Caco-2 (cell line): ENCODE results near the gene SPATA17. TPM values are rescaled to one million over a fixed set of nuclear protein-coding genes. Genes with fewer than 3 reads are reported as not detected.

Source experiments
- BruUV-seq: library from RNA; stranded (reverse); fragments of 400-500 nt; replicated peaks from 2 replicates; lab custom pipeline; 2021; lab: Mats Ljungman, UMichigan
- CTCF ChIA-PET: fragments of 300-600 bp; sonication (Branson Sonifier 250); formaldehyde crosslinking; loops from one replicate; lab custom pipeline; 2022; ENCODE audit warnings: antibody characterized with exemption; lab: Charles Lee
- POLR2A ChIA-PET: fragments of 300-600 bp; sonication (Branson Sonifier 250); formaldehyde crosslinking; loops from one replicate; lab custom pipeline; 2022; ENCODE audit warnings: antibody characterized with exemption; lab: Charles Lee
- DNase-seq, 2 experiments: peaks; one replicate each; pipeline versions ENCODE4 v3.0.0 to v3.0.0-alpha.2; 2020 to 2022
- H3K27me3 ChIP-seq: replicated peaks from 2 replicates; pipeline ENCODE4 v1.6.0; 2011; ENCODE audit warnings: low read length; ENCODE audit not compliant: control insufficient read depth, insufficient read depth
- H3K36me3 ChIP-seq: 2 replicates; pipeline ENCODE4 v1.5.1; 2011; ENCODE audit warnings: low read length; ENCODE audit not compliant: control insufficient read depth, insufficient read depth
- H3K4me1 ChIP-seq: fragments of 250-450 bp; sonication (Bioruptor Pico); 2 replicates; pipeline ENCODE4 v1.5.1; 2020; ENCODE audit warnings: mild to moderate bottlenecking
- H3K4me3 ChIP-seq: 2 replicates; pipeline ENCODE4 v1.5.1; 2011; ENCODE audit warnings: low read depth, mild to moderate bottlenecking, control low read depth, low read length
- H3K9me3 ChIP-seq: fragments of 250-450 bp; sonication (Bioruptor Pico); 2 replicates; pipeline ENCODE4 v1.5.1; 2020; ENCODE audit warnings: mild to moderate bottlenecking, moderate library complexity
- H3K27ac Mint-ChIP-seq: one replicate; pipeline ENCODE4 v1.8.0; 2022; ENCODE audit warnings: mixed read lengths; ENCODE audit not compliant: unreplicated experiment
- H3K27me3 Mint-ChIP-seq: one replicate; pipeline ENCODE4 v1.8.0; 2022; ENCODE audit warnings: mixed read lengths; ENCODE audit not compliant: insufficient read depth, unreplicated experiment
- H3K36me3 Mint-ChIP-seq: one replicate; pipeline ENCODE4 v1.8.0; 2022; ENCODE audit warnings: mild to moderate bottlenecking, mixed read lengths; ENCODE audit not compliant: insufficient read depth, unreplicated experiment
- H3K4me1 Mint-ChIP-seq: one replicate; pipeline ENCODE4 v1.8.0; 2022; ENCODE audit warnings: low read depth, mixed read lengths; ENCODE audit not compliant: unreplicated experiment
- H3K4me3 Mint-ChIP-seq: one replicate; pipeline ENCODE4 v1.8.0; 2022; ENCODE audit warnings: mild to moderate bottlenecking, moderate library complexity, mixed read lengths; ENCODE audit not compliant: unreplicated experiment
- H3K9me3 Mint-ChIP-seq: one replicate; pipeline ENCODE4 v1.8.0; 2022; ENCODE audit warnings: mixed read lengths; ENCODE audit not compliant: unreplicated experiment
- CTCF ChIP-seq, 2 experiments: fragments of 200-600 bp in 1 of 2; IDR thresholded peaks; 1 replicate in 1 of 2; 2 replicates in 1 of 2; pipeline versions ENCODE4 v1.5.1 to v1.8.0; 2011 to 2022; ENCODE audit warnings: antibody characterized with exemption in 1 of 2, control low read depth in 1 of 2, inconsistent platforms in 1 of 2, low read depth in 1 of 2, low read length in 1 of 2, mild to moderate bottlenecking in 1 of 2, moderate library complexity in 1 of 2; ENCODE audit not compliant: insufficient read depth in 1 of 2, severe bottlenecking in 1 of 2, unreplicated experiment in 1 of 2
- intact Hi-C: fragments of 100-400 bp; cut with micrococcal nuclease; formaldehyde crosslinking; loops from one replicate; pipeline ENCODE4 v1.10.0; 2022; ENCODE audit not compliant: unreplicated experiment
- total RNA-seq: library from RNA; stranded (reverse); gene quantifications from 2 replicates; pipeline ENCODE4 v1.2.3, GENCODE V29; 2022

SPATA17 gene
- total RNA-seq, 1 experiment from 2014 or later: 1.1 TPM

- BruUV-seq: no TSS peak
- Mint-ChIP-seq H3K27me3 (peaks cover 6% of the 10 kb centered on the region), H3K36me3 (no peaks in the 10 kb centered on the region), H3K9me3 (no peaks in the 10 kb centered on the region), H3K4me1 (no peaks in the 10 kb centered on the region), H3K27ac (no peak overlapping the region), H3K4me3 (no peak overlapping the region)
- Histone ChIP-seq H3K4me1 (no peaks in the 10 kb centered on the region), H3K36me3 (no peaks in the 10 kb centered on the region), H3K27me3 (no peaks in the 10 kb centered on the region), H3K9me3 (no peaks in the 10 kb centered on the region), H3K4me3 (no peak overlapping the region)
- ChIA-PET CTCF (no interaction called here), POLR2A (no interaction called here)
- no peak for DNase-seq
- TF ChIP-seq CTCF (IDR thresholded peaks at IDR 0.05; ENCODE audit: insufficient read depth in 1 of 2, low read depth in 1 of 2, low read length in 1 of 2, severe bottlenecking in 1 of 2, unreplicated experiment in 1 of 2): no peak
- intact Hi-C loops: no loop called here
These were observed 139.8 kb downstream of the SPATA17 start for GRCh38 chr1:217770918-217771317.

- Mint-ChIP-seq H3K27me3 (no peaks in the 10 kb centered on the region), H3K27ac (no peak overlapping the region), H3K4me1 (no peaks in the 10 kb centered on the region), H3K4me3 (no peak overlapping the region), H3K36me3 (no peaks in the 10 kb centered on the region), H3K9me3 (no peaks in the 10 kb centered on the region)
- no peak for DNase-seq
- H3K4me3 ChIP-seq: no peak overlapping the region
- TF ChIP-seq CTCF (IDR thresholded peaks at IDR 0.05; ENCODE audit: insufficient read depth in 1 of 2, low read depth in 1 of 2, low read length in 1 of 2, severe bottlenecking in 1 of 2, unreplicated experiment in 1 of 2): no peak
- no peaks in the 10 kb centered on the region for H3K9me3 ChIP-seq
- H3K36me3 ChIP-seq: no peaks in the 10 kb centered on the region
- intact Hi-C loops: no loop called here
- H3K27me3 ChIP-seq: no peaks in the 10 kb centered on the region
- no peaks in the 10 kb centered on the region for H3K4me1 ChIP-seq
- ChIA-PET POLR2A (no interaction called here), CTCF (no interaction called here)
- BruUV-seq: no TSS peak
These were observed 145.5 kb downstream of the SPATA17 start for GRCh38 chr1:217776693-217777092.

- DNase-seq: no peak
- Mint-ChIP-seq H3K27ac (no peak overlapping the region), H3K36me3 (no peaks in the 10 kb centered on the region), H3K4me1 (no peaks in the 10 kb centered on the region), H3K9me3 (no peaks in the 10 kb centered on the region), H3K4me3 (no peak overlapping the region), H3K27me3 (no peaks in the 10 kb centered on the region)
- H3K36me3 ChIP-seq: no peaks in the 10 kb centered on the region
- H3K4me1 ChIP-seq: no peaks in the 10 kb centered on the region
- no peaks in the 10 kb centered on the region for H3K27me3 ChIP-seq
- CTCF ChIA-PET: no interaction called here
- BruUV-seq: no TSS peak
- intact Hi-C loops: no loop called here
- no peak overlapping the region for H3K4me3 ChIP-seq
- no peaks in the 10 kb centered on the region for H3K9me3 ChIP-seq
- no peak for TF ChIP-seq CTCF (IDR thresholded peaks at IDR 0.05; ENCODE audit: insufficient read depth in 1 of 2, low read depth in 1 of 2, low read length in 1 of 2, severe bottlenecking in 1 of 2, unreplicated experiment in 1 of 2)
- POLR2A ChIA-PET: no interaction called here
These were observed 149.9 kb downstream of the SPATA17 start for GRCh38 chr1:217781056-217781455.
